Esophagus squamous epithelium (tissue), 5 donors: Measurements from ENCODE around the gene ATP6V1A. TPM values are rescaled to one million over a fixed set of nuclear protein-coding genes. Genes with fewer than 3 reads are reported as not detected.
"Not testable (repeated sequence)": the region's sequence is repeated elsewhere in the genome, so short reads cannot be mapped to it uniquely, and the experiment has no call there.

ENCODE experiments used
- DNase-seq: peaks from one replicate; lab custom pipeline; 2025; lab: John Stamatoyannopoulos, UW
- H3K27ac ChIP-seq, 4 donors: fragments of 200-600 bp; sonication (generic); one replicate each; pipeline ENCODE4 v1.5.1; 2016 to 2019; ENCODE audit warnings: mild to moderate bottlenecking in 1 of 4
- H3K27me3 ChIP-seq, 4 donors: fragments of 200-600 bp; sonication (generic); 1 replicate in 3 of 4; 2 replicates in 1 of 4; pipeline versions ENCODE4 v1.5.1 to v1.6.0; 2017 to 2021; ENCODE audit warnings: antibody characterized with exemption in 1 of 4
- H3K36me3 ChIP-seq, 3 donors: fragments of 200-600 bp; sonication (generic); one replicate each; pipeline ENCODE4 v1.5.1; 2016 to 2019
- H3K4me1 ChIP-seq, 3 donors: fragments of 200-600 bp; sonication (generic); one replicate each; pipeline ENCODE4 v1.5.1; 2017 to 2019
- H3K4me3 ChIP-seq, 4 donors: fragments of 200-600 bp; sonication (generic); 1 replicate in 3 of 4; 2 replicates in 1 of 4; pipeline ENCODE4 v1.5.1; 2016 to 2019; ENCODE audit warnings: mild to moderate bottlenecking in 2 of 4, moderate library complexity in 1 of 4
- H3K9me3 ChIP-seq, 3 donors: fragments of 200-600 bp; sonication (generic); one replicate each; pipeline ENCODE4 v1.5.1; 2016 to 2019
- CTCF ChIP-seq, 6 experiments: fragments of 450-650 bp in 4 of 6; fragments of 200-600 bp in 2 of 6; sonication (generic) in 2 of 6; IDR thresholded peaks; one replicate each; pipeline ENCODE4 v1.5.1; 2016 to 2019; ENCODE audit warnings: antibody characterized with exemption in 6 of 6, mild to moderate bottlenecking in 4 of 6, moderate library complexity in 4 of 6
- POLR2A ChIP-seq, 4 donors: fragments of 450-650 bp; IDR thresholded peaks; one replicate each; pipeline ENCODE4 v1.6.1; 2017; ENCODE audit warnings: antibody characterized with exemption in 4 of 4, mild to moderate bottlenecking in 4 of 4, moderate library complexity in 3 of 4
- WGBS, 2 donors: methylation state at CpG; one replicate each; pipeline ENCODE4 v1.1.5; 2018; 5-methylcytosine and 5-hydroxymethylcytosine counted together
- intact Hi-C: fragments of 100-400 bp; cut with DNase I; formaldehyde crosslinking; loops from one replicate; pipeline ENCODE4 v1.15.0; 2022
- total RNA-seq, 4 donors: library from RNA; depleted of rRNA; stranded (reverse); fragments of >200 nt; gene quantifications; one replicate each; pipeline ENCODE4 v1.1.0, GENCODE V29; 2016
- donor health status: DM: yes; HTN: yes; CAD: no.

Gene ATP6V1A
- total RNA-seq, 4 donors from 2014 or later, result 39.9 to 74.3 (median 60.6) TPM

DNA sequence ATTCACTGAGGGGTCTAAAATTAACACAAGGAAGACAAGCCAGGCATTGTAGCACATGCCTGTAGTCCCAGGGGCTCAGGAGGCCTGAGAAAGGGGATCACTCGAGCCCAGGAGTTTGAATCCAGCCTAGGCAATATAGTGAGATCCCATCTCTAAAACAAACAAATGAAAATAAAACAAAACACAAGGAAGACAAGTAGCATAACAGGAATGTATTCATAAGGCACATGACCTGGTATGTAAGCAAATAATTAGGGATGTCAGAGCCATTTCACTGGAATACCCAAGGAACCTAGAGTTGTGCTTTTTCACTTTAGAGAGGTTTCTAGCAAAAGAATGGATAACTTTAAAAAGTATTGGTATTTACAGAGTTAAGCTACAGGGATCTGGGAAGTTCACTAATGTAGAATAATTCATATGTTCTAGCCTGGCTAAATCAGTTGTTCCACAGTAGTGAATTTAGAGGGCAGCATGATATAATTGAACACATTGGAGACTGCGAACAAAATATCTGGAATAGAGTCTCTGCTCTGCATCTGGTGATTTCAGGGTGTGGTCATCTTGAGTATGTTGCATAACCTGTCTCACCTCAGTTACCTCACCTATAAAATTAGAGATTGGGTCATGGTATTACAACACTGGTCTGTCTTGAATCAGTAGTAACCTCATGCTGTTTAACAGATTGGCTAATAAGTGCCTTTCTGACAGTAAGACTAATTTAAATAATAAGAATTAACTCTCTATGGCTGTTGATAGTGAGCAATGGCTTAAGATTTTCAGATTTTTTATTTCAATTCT is 101.0 kb downstream of the ATP6V1A start:
- intact Hi-C loops, result no loop called here
- DNase-seq, result no peak
- Histone ChIP-seq H3K4me1 (peaks cover 0 to 11% (median 0%) of the 10 kb centered on the region in 3 donors), H3K9me3 (no peaks in the 10 kb centered on the region), H3K27me3 (no peaks in the 10 kb centered on the region), H3K27ac (peak overlapping the region; percentile 17 to 75 (median 67)), H3K4me3 (no peak overlapping the region), H3K36me3 (no peaks in the 10 kb centered on the region)
- TF ChIP-seq CTCF (IDR thresholded peaks at IDR 0.05) (no peak), POLR2A (IDR thresholded peaks at IDR 0.05) (no peak)
- 54 to 87% methylated on average over 2 of the region's 2 CpGs for WGBS, 2 donors

DNA sequence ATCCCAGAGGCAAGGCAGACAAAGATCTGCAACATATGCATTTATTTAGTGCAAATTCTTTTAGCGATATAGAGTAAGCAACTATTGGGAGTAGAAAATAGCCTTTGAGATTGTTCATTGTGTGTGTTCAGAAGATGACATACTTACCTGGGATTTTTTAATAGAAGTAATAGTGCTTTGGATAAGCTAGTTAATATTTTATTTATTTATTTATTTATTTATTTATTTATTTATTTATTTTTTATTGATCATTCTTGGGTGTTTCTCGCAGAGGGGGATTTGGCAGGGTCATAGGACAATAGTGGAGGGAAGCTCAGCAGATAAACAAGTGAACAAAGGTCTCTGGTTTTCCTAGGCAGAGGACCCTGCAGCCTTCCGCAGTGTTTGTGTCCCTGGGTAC is 102.2 kb downstream of the ATP6V1A start:
- H3K27me3 ChIP-seq, H3K36me3 ChIP-seq, intact Hi-C loops, H3K27ac ChIP-seq, H3K4me3 ChIP-seq, H3K9me3 ChIP-seq, DNase-seq: not testable (repeated sequence)
- H3K4me1 ChIP-seq, result peaks cover 0 to 11% (median 0%) of the 10 kb centered on the region in 3 donors
- WGBS, 2 donors, result 87 to 94% methylated on average over 1 to 2 of the region's 3 CpGs

DNA sequence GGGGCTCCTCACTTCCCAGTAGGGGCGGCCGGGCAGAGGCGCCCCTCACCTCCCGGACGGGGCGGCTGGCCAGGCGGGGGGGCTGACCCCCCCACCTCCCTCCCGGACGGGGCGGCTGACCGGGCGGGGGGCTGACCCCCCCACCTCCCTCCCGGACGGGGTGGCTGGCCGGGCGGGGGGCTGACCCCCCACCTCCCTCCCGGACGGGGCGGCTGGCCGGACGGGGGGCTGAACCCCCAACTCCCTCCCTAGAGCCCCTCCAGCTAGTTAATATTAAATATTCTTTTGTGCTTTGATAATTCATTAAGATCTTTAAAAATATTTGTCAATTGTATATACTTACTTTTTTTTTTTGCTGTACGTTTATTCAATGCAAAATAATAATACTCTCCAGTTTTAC is 103.0 kb downstream of the ATP6V1A start:
- H3K27me3 ChIP-seq, DNase-seq, intact Hi-C loops, H3K27ac ChIP-seq, H3K36me3 ChIP-seq, H3K4me3 ChIP-seq, H3K9me3 ChIP-seq: not testable (repeated sequence)
- 57 to 90% methylated on average over 1 to 4 of the region's 22 CpGs for WGBS, 2 donors
- H3K4me1 ChIP-seq, result peaks cover 0 to 11% (median 0%) of the 10 kb centered on the region in 3 donors

GRCh38 chr3:113850391-113850790 is 103.6 kb downstream of the ATP6V1A start:
- H3K9me3 ChIP-seq, H3K4me3 ChIP-seq, H3K27ac ChIP-seq, DNase-seq, H3K36me3 ChIP-seq, intact Hi-C loops, H3K27me3 ChIP-seq: not testable (repeated sequence)
- H3K4me1 ChIP-seq, result peaks cover 0 to 11% (median 0%) of the 10 kb centered on the region in 3 donors
- WGBS, 2 donors, result 92 to 94% methylated on average over 8 to 9 of the region's 9 CpGs

DNA sequence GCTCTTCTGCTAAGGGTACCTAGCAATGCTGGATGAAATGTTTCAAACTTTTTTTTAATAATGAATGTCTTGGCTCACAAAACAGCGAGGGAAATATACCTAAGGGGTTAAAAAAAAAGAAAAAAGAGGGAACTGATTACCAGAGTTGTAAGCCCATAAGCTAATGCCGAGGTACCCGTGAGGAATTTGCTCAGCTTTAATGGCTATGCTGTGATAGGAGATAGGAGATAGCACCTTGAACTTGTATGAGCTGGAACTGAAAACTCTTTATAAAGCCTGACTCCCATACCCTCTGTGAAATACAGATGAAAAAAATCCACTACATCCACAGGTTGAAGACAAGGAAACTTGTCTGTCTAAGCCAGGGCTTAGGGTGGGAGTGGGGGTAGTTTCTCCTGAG is 105.7 kb downstream of the ATP6V1A start:
- intact Hi-C loops, result no loop called here
- TF ChIP-seq POLR2A (IDR thresholded peaks at IDR 0.05) (no peak), CTCF (IDR thresholded peaks at IDR 0.05) (no peak)
- H3K36me3 ChIP-seq, result no peaks in the 10 kb centered on the region
- no peak overlapping the region for H3K27ac ChIP-seq
- WGBS, 2 donors, result 73 to 76% methylated on average over 3 of the region's 3 CpGs
- no peak for DNase-seq
- no peaks in the 10 kb centered on the region for H3K27me3 ChIP-seq
- no peak overlapping the region for H3K4me3 ChIP-seq
- H3K4me1 ChIP-seq, result peaks cover 0 to 9% (median 0%) of the 10 kb centered on the region in 3 donors
- no peaks in the 10 kb centered on the region for H3K9me3 ChIP-seq

Other genes with a start within 250 kb of the ATP6V1A start
- gene SPICE1, start 231.9 kb upstream of the ATP6V1A start, total RNA-seq, result 10 to 100 TPM in 1 of 4 donors, 1 to 10 TPM in 3; 3.1 to 14.5 (median 7.6) TPM
- gene SIDT1, start 214.5 kb upstream of the ATP6V1A start, total RNA-seq, result 1 to 10 TPM; 3.8 to 4.4 (median 4.3) TPM
- gene USF3, start 50.4 kb upstream of the ATP6V1A start, total RNA-seq, result 10 to 100 TPM; 11.5 to 18.3 (median 12.6) TPM
- gene NAA50, start 786 bp upstream of the ATP6V1A start, total RNA-seq, result 100 to 1,000 TPM; 142 to 248 (median 228) TPM
- gene GRAMD1C, start 91.8 kb downstream of the ATP6V1A start, total RNA-seq, result 10 to 100 TPM in 1 of 4 donors, 1 to 10 TPM in 3; 4.4 to 12.6 (median 6.6) TPM
- 1 to 10 TPM; 1.4 to 7.6 (median 5.0) TPM for gene ZDHHC23, start 201.0 kb downstream of the ATP6V1A start, total RNA-seq